Lower leg skin (tissue), 4 donors: ENCODE results near the gene NUP98. TPM values are rescaled to one million over a fixed set of nuclear protein-coding genes. Genes with fewer than 3 reads are reported as not detected.

ENCODE experiments used
- DNase-seq, 2 donors: peaks; one replicate each; pipeline ENCODE4 v3.0.0-alpha.2; 2019; ENCODE audit warnings: low spot score in 2 of 2
- H3K4me3 ChIP-seq: fragments of 200-600 bp; sonication (generic); 2 replicates; pipeline ENCODE4 v1.5.1; 2017; ENCODE audit warnings: mild to moderate bottlenecking, low read depth; ENCODE audit not compliant: poor library complexity, severe bottlenecking
- POLR2A ChIP-seq, 2 donors: fragments of 450-650 bp; IDR thresholded peaks; one replicate each; pipeline ENCODE4 v1.6.1; 2016 to 2017; ENCODE audit warnings: antibody characterized with exemption in 2 of 2, mild to moderate bottlenecking in 1 of 2, moderate library complexity in 1 of 2
- WGBS, 2 donors: methylation state at CpG; one replicate each; pipeline ENCODE4 v1.1.5; 2018; 5-methylcytosine and 5-hydroxymethylcytosine counted together
- intact Hi-C: fragments of 100-400 bp; cut with DNase I; formaldehyde crosslinking; loops from one replicate; pipeline ENCODE4 v1.15.0; 2023; ENCODE audit warnings: low total_unique reads
- total RNA-seq, 4 donors: library from RNA; depleted of rRNA; stranded (reverse); fragments of >200 nt; gene quantifications; one replicate each; pipeline ENCODE4 v1.1.0, GENCODE V29; 2016
- TF ChIP-seq, protein P1 (sequence below), 3 donors: fragments of 450-650 bp; IDR thresholded peaks; one replicate each; pipeline ENCODE4 v1.5.1; 2016; ENCODE audit warnings: antibody characterized with exemption in 3 of 3, mild to moderate bottlenecking in 3 of 3, moderate library complexity in 2 of 3

Gene NUP98
- total RNA-seq, 4 donors from 2014 or later, result 65.4 to 220 (median 97.9) TPM

DNA sequence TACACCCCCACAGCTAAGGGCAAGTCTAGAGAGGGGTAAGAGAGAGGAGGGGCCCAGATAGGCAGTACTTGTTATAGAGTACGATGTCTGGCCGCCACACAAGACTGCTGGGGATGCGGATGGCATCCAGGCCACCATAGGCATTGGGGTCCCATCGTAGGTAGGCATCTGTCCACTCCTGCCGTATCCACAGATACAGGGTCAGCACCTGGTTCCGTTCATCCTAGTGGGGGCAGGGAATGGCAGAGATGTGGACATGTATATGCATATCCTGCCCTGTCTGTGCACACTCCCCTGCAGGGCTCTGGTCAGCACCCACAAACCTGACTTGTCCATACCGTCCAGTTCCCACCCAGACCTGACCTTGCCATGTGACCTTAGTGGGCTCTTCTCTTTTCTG is 128.2 kb downstream of the NUP98 start:
- WGBS, 2 donors, result 93 to 95% methylated on average over 7 of the region's 7 CpGs
- TF ChIP-seq POLR2A (IDR thresholded peaks at IDR 0.05), result no peak
- TF ChIP-seq, protein P1, sequence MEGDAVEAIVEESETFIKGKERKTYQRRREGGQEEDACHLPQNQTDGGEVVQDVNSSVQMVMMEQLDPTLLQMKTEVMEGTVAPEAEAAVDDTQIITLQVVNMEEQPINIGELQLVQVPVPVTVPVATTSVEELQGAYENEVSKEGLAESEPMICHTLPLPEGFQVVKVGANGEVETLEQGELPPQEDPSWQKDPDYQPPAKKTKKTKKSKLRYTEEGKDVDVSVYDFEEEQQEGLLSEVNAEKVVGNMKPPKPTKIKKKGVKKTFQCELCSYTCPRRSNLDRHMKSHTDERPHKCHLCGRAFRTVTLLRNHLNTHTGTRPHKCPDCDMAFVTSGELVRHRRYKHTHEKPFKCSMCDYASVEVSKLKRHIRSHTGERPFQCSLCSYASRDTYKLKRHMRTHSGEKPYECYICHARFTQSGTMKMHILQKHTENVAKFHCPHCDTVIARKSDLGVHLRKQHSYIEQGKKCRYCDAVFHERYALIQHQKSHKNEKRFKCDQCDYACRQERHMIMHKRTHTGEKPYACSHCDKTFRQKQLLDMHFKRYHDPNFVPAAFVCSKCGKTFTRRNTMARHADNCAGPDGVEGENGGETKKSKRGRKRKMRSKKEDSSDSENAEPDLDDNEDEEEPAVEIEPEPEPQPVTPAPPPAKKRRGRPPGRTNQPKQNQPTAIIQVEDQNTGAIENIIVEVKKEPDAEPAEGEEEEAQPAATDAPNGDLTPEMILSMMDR (IDR thresholded peaks at IDR 0.05), result no peak
- peak in 1 of 2 donors; percentile 66 for DNase-seq
- no peak overlapping the region for H3K4me3 ChIP-seq
- intact Hi-C loops, result no loop called here

DNA sequence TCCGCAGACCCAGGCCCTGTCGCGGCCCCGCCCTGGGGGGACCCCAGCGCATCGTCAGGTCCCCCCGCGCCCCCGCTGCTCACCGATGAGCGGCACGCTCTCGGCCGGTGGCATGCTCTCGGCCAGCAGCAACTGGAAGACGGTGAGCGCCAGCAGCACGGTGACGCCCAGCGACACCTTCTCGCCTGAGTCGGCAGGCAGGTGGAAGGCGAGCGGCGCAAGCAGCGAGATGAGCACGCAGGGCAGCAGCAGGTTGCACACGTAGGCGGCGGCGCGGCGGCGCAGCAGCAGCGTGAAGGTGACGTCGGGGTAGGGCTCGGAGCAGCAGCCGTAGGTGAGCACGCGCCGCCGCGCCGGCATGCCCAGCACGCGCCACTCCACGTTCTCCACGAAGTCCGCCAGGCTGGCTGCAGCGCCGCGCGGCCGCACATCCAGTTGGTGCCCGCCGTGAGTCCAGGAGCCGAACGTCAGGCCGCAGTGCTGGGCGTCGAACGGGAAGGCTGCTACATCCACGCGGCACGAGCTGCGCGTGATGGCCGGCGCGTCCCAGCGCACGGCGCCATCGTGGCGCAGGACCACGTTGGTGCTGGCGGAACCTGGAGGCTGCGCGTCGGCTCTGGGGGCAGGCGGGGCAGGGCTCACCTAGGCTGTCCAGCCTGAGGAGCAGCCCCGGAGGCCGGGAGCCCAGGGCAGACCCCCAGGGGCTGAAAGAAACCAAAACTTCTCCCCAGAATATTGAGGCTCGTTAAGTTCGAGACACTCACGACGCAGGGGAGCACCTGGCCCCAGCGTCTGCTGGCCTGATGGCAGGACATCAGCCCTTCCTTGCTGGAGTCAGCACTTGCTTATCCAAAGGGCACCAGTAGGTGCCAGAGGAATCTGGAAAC is 130.0 kb downstream of the NUP98 start:
- 97 to 98% methylated on average over 75 to 84 of the region's 89 CpGs for WGBS, 2 donors

DNA sequence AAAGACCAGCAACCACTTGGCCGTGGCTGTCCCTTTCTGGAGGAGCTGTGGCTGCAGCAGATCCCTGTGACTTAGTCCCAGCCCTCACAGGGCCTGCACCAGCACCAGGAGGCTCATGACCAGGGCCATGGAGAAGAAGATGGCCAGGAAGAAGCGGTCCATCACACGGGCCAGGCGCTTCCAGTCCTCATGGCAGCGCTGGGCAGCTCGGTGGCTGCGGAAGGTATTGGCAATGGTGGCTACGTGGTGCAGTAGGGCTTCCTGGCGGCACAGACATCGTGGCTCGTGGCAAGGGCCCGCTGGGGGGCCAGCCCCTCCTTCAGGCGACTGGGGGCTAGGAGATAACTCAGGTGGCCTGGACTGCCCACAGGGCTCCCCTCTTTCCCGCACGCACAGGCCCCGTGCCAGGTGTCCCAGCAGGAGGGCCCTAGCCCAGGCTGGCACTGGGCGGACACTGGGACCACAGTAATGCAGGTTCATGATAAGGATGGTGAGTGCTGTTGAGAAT is 131.3 kb downstream of the NUP98 start:
- peak in 1 of 2 donors; percentile 63 for DNase-seq
- intact Hi-C loops, result no loop called here
- TF ChIP-seq, protein P1 (IDR thresholded peaks at IDR 0.05), result no peak
- no peak for TF ChIP-seq POLR2A (IDR thresholded peaks at IDR 0.05)
- no peak overlapping the region for H3K4me3 ChIP-seq
- WGBS, 2 donors, result 92 to 99% methylated on average over 8 to 16 of the region's 17 CpGs

More for the DNA sequence above, 130.0 kb downstream of the NUP98 start:
- TF ChIP-seq POLR2A (IDR thresholded peaks at IDR 0.05), result no peak
- TF ChIP-seq, protein P1 (IDR thresholded peaks at IDR 0.05), result no peak
- intact Hi-C loops, result no loop called here
- H3K4me3 ChIP-seq, result no peak overlapping the region
- DNase-seq, result peak in 1 of 2 donors; percentile 58

DNA sequence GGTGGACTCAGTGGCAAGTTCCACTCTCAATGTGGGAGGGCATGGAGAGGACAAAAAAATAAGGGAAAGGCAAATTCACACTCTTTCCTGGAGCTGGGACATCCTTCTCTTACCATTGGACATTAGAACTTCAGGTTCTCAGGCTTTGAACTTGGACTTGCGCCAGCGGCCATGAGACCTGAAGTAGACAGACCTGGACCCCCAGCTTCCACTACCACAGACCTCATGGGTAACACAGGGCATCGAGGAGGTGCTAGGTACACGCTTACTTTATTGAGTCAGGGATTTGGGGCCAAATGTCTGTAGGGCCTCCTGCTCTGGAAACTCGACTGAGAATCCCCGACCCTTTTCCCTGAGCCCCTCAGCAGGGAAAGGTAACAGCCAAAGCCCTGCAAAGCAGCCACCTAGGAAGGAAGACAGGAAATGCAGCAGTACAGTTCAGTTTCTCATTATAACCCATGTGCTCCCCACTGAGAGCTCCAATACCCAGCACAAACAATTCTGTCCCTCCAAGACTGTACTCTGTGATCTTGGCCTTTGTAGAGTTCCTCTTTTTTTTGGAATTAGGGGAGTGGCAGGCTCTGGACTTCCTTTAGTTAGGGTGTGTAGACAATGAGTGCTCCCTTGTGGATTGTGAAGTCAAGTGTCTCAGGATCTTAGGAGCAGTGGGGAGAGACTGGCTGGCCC is 131.9 kb downstream of the NUP98 start:
- intact Hi-C loops, result no loop called here
- 75 to 92% methylated on average over 6 of the region's 6 CpGs for WGBS, 2 donors
- TF ChIP-seq, protein P1 (IDR thresholded peaks at IDR 0.05), result no peak
- TF ChIP-seq POLR2A (IDR thresholded peaks at IDR 0.05), result no peak
- H3K4me3 ChIP-seq, result no peak overlapping the region
- peak in 1 of 2 donors; percentile 67 for DNase-seq

DNA sequence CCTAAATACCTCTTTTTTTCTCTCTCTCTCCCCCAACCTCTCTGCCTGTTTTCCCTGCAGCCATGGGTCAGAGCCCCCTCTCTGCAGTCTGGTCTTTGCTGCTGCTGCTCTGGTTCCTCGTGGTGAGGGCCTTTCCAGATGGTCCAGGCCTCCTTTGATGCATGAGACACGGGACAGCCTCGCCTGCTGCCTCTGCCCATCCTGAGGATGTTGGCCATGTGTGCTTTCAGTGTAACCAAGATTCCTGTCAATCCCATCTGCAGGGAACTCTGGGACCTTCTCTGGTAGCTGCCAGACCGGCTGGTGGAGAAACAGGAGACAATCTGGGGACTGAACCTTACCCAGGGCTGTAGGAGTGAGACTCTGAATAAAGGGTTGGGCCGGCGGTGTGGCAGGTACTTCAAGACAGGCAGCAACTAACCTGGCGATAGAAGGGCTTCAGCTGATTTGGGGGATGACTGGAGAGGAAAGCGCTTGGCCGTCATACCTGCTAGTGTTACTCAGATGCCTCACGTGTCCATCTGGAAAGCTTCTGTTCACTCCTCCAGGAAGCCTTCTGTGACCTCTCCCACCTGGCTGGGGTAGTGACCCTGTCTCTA is 133.2 kb downstream of the NUP98 start:
- H3K4me3 ChIP-seq, result no peak overlapping the region
- TF ChIP-seq POLR2A (IDR thresholded peaks at IDR 0.05), result no peak
- TF ChIP-seq, protein P1 (IDR thresholded peaks at IDR 0.05), result no peak
- DNase-seq, result peak in 1 of 2 donors; percentile 72
- intact Hi-C loops, result no loop called here
- 78 to 85% methylated on average over 10 of the region's 10 CpGs for WGBS, 2 donors
